GM21367 (cell line): Measurements from ENCODE around the gene DNM1.

Source experiments
- ATAC-seq: cut with Tn5 transposase; IDR thresholded peaks from one replicate; pipeline ENCODE4 v1.9.1; 2021; ENCODE audit not compliant: unreplicated experiment

DNM1 gene

DNA sequence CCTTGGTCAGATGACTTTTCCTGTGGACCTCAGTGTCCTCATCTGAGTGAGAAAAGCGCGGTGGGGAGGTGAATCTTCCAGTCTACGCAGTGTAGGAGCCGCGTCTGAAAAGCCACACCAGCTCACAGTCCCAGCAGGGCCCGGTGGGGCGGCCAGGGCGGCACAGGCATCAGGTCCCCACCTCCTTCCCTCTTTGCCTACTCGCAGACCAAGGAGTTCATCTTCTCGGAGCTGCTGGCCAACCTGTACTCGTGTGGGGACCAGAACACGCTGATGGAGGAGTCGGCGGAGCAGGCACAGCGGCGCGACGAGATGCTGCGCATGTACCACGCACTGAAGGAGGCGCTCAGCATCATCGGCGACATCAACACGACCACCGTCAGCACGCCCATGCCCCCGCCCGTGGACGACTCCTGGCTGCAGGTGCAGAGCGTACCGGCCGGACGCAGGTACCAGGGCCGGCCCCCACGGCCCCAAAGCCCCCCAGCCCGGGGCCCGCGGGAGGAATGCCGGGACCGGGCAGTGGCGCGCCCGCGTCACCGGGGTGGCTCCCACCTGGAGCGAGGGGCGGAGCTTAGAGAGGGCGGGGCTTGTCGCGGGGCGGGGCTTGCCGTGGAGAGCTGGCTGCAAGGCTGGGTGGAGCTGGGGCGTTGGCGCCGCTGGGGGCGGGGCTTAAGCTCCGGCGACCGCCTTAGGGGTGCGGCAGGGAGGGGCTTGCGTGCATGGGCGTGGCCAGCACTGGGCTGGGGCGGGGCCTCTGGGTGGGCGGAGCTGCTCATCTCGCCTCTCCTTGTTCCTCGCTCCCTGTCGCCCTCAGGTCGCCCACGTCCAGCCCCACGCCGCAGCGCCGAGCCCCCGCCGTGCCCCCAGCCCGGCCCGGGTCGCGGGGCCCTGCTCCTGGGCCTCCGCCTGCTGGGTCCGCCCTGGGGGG is 47.0 kb downstream of the DNM1 start:
- ATAC-seq: peak; percentile 52

- ATAC-seq: peak; percentile 3
Measured at GRCh38 chr9:128250839-128251731, 47.9 kb downstream of the DNM1 start.

DNA sequence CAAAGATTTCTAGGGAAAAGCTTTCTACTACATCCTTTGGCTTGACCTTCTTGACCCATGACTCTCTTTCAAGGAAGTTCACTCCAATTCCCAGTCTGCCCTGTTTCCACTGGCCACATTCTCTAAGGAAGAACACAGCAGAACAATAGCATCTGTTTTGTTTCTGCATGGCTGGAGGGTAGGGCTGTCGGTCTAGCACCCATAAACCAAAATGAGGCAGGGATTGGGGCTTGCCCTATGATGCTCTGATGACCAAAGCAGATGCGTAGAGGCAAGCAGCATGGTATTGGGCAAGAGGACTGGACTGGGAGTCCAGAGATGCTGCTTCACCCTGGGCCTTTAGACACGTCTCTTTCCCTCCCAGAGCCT is 48.5 kb downstream of the DNM1 start:
- no peak for ATAC-seq

GRCh38 chr9:128252317-128253139 is 49.3 kb downstream of the DNM1 start:
- no peak for ATAC-seq

DNA sequence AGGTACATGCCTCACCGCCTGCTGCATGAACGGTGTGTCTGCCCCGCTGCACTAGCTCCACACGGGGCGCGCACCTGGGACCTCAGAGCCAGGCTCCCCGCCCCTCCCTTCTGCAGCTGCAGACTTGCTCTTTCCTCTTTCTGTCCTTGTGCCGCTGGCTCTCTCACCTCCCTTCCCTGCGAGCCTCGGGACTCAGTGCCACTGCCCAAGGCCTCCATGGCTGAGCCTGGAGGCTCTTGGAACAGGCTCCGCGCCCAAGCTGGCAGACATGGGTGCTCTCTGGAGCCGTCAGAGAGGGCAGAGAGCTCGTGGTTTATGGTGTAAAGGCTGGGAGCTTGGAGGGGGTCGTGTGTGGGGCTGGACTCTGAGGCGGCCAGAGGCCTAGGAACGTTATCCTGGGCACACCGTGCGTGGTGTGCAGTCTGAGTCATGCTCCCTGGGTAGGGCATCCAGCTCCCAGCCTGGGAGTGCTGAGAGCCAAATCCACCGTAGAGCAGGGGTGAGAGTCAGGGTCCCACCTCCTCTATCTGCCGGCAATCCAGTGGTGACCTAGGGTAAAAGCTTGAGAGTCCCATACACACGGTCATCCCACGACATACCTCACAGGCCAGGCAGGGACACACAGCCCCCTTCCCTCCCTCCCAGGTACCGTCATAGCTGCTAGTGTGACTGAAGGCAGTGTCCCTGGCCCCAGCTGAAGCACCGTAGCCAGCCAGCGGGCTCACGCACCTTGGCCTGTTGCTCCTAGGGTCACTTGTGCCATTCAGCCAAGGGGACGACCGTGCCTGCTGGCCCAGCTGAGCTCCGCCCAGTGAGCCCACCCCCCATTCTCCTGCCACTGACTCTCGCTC is 50.2 kb downstream of the DNM1 start:
- no peak for ATAC-seq

- ATAC-seq: no peak
Measured at GRCh38 chr9:128253991-128254346, 50.8 kb downstream of the DNM1 start.

GRCh38 chr9:128254362-128254761 is 51.2 kb downstream of the DNM1 start:
- no peak for ATAC-seq

GRCh38 chr9:128254855-128255759 is 51.9 kb downstream of the DNM1 start:
- no peak for ATAC-seq

DNA sequence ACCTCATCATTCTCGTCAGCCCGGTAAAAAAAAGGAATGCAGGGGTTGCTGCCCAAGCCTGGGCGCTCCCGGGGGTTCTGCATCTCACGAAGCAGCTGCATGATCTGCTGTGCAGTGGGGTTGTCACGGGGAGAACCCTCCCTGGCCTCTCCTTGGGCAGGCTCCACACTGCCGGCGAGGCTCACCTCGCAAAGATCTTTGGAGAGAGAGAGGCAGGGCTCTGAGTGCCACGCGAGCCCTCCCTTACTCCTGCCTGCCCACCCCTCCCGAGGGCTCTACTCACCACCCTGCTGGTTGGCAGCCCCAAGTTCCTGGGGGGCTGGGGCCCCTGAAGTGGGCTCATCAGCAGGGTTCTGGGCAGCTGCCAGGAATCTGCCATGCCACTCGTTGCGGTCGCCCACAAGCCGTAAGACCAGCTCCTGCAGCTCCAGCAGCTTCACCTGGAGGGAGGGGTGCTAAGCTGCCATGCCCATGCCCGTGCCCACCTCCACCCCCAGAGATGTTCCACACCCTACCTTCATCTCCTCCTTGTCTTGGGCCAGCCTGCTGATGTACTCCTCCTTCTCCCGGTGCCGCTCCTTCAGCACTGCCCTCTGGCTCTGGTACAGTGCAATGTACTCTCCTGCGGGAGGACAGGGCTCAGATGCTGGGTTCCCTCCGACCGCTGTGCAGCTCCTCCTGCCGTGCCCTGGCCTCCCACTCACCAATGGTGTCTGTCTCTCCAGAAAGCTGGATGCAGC is 54.1 kb downstream of the DNM1 start:
- no peak for ATAC-seq

- no peak for ATAC-seq
Measured at GRCh38 chr9:128257907-128258306, 54.7 kb downstream of the DNM1 start.

- ATAC-seq: no peak
Measured at GRCh38 chr9:128258326-128258725, 55.1 kb downstream of the DNM1 start.

- ATAC-seq: no peak
Measured at GRCh38 chr9:128259156-128259555, 56.0 kb downstream of the DNM1 start.

DNA sequence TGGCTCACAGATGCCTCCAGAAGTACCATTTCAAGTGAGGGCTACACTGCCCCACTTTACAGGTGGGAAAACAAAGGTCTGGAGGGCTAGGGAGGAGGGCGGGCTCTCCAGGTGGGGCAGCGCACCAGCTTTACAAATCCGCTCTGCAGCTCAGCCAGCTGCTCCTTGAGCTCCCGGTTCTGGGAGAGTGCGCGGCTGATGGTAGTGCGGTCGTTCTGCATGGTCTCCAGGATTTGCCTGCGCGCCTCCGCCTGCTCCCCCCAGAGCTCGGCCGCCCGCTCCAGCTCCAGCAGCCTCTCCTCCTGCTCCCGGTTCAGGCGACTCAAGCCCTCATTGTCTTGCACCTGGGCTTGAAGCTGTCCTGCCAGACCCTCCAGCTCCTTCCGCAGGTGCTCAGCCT is 57.2 kb downstream of the DNM1 start:
- ATAC-seq: no peak

DNA sequence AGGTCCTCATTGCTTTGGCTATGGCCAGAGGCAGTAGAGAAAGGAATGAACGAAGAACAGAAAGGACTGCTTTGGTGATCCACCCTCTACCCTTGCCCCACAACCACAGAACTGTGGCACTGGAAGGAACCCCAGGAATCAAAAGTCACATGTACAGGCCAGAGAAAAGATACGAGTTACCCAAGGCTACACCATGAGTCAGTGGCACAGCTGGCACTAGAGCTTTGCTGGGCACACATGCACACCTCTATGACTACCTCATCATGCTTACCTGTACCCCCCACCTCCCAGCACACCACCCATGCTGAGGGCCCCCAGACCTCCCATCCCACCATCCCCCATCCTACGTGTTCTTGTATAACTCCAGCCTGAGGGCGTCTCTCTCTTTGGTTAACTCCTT is 59.5 kb downstream of the DNM1 start:
- no peak for ATAC-seq

DNA sequence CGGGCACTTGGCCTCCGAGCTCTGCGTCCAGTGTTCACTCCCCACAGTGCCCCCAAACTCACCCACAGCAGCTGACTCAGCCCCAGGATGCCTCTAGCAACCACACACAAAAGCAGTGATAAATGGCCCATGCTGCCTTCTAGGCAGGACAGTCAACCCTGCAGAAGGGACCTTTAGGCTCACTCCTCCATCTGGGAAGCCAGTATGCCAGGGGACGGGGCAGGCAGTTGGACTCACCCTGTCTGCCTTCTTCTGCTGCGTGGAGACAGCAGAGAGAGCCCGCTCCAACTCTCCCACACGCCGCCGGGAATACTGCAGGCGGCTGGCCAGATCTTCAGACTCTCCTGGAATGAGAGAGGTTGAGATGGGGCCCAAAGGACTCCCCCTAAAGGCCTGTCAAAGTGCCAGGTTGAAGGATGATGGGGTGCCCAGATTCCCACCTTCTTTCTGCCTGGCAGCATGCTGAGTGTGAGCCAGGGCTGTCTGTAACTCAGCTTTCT is 62.2 kb downstream of the DNM1 start:
- ATAC-seq: no peak

GRCh38 chr9:128266868-128267590 is 63.9 kb downstream of the DNM1 start:
- no peak for ATAC-seq

GRCh38 chr9:128271112-128271511 is 67.9 kb downstream of the DNM1 start:
- ATAC-seq: no peak

- no peak for ATAC-seq
Measured at GRCh38 chr9:128271512-128271911, 68.3 kb downstream of the DNM1 start.
